Smooth muscle cell (in vitro differentiated cells): ENCODE measurements around the gene BCAR3. TPM values are rescaled to one million over a fixed set of nuclear protein-coding genes. Genes with fewer than 3 reads are reported as not detected.

Experiments
- DNase-seq: peaks from one replicate; lab custom pipeline; 2025; ENCODE audit not compliant: unreplicated experiment; lab: John Stamatoyannopoulos, UW
- H2AFZ ChIP-seq: fragments of 200-600 bp; sonication (generic); 2 replicates; pipeline ENCODE4 v1.6.0; 2016; ENCODE audit warnings: antibody characterized with exemption, low read depth, mild to moderate bottlenecking
- H3F3A ChIP-seq: fragments of 200-600 bp; sonication (generic); 2 replicates; pipeline ENCODE4 v1.6.0; 2017; ENCODE audit warnings: antibody characterized with exemption, low read depth
- H3K27ac ChIP-seq: fragments of 200-600 bp; sonication (generic); 2 replicates; pipeline ENCODE4 v1.5.1; 2016; ENCODE audit warnings: low read depth, mild to moderate bottlenecking
- H3K27me3 ChIP-seq: fragments of 200-600 bp; sonication (generic); 2 replicates; pipeline ENCODE4 v1.6.1; 2016; ENCODE audit warnings: low read depth, mild to moderate bottlenecking
- H3K36me3 ChIP-seq: fragments of 200-600 bp; sonication (generic); 2 replicates; pipeline ENCODE4 v1.5.1; 2016; ENCODE audit warnings: low read depth
- H3K4me1 ChIP-seq: fragments of 200-600 bp; sonication (generic); 2 replicates; pipeline ENCODE4 v1.5.1; 2016; ENCODE audit warnings: low read depth
- H3K4me2 ChIP-seq: fragments of 200-600 bp; sonication (generic); 2 replicates; pipeline ENCODE4 v1.6.0; 2016; ENCODE audit warnings: mild to moderate bottlenecking
- H3K4me3 ChIP-seq: fragments of 200-600 bp; sonication (generic); 2 replicates; pipeline ENCODE4 v1.5.1; 2016; ENCODE audit warnings: mild to moderate bottlenecking
- H3K79me2 ChIP-seq: fragments of 200-600 bp; sonication (generic); 2 replicates; pipeline ENCODE4 v1.6.0; 2016; ENCODE audit warnings: low read depth, mild to moderate bottlenecking
- H3K9ac ChIP-seq: fragments of 200-600 bp; sonication (generic); 2 replicates; pipeline ENCODE4 v1.6.0; 2016; ENCODE audit warnings: low read depth
- H3K9me3 ChIP-seq: fragments of 200-600 bp; sonication (generic); replicated peaks from 2 replicates; pipeline ENCODE4 v1.5.1; 2016; ENCODE audit warnings: low read depth
- H4K20me1 ChIP-seq: fragments of 200-600 bp; sonication (generic); 2 replicates; pipeline ENCODE4 v1.6.0; 2016; ENCODE audit warnings: low read depth
- WGBS: methylation state at CpG from one replicate; pipeline ENCODE4 v1.1.7; 2016; ENCODE audit warnings: low lambda C conversion rate; 5-methylcytosine and 5-hydroxymethylcytosine counted together
- polyA plus RNA-seq: library from polyadenylated mRNA; unstranded; fragments of >200 nt; fragmentation: Nextera tagmentation; extraction: Ambion mirVana; gene quantifications from 2 replicates; pipeline ENCODE4 v1.2.1, GENCODE V29; 2016
- total RNA-seq: library from RNA; depleted of rRNA; stranded (reverse); fragments of >200 nt; gene quantifications from 2 replicates; pipeline ENCODE4 v1.2.3, GENCODE V29; 2014
- TF ChIP-seq, protein P1 (sequence below): fragments of 200-600 bp; sonication (generic); IDR thresholded peaks from 2 replicates; pipeline ENCODE4 v1.5.1; 2017; ENCODE audit warnings: borderline replicate concordance, mild to moderate bottlenecking, antibody characterized with exemption; ENCODE audit not compliant: insufficient read depth, poor library complexity, severe bottlenecking

The BCAR3 gene
- total and polyA plus RNA-seq, 2 experiments from 2014 or later: 21.4 to 24.9 TPM

DNA sequence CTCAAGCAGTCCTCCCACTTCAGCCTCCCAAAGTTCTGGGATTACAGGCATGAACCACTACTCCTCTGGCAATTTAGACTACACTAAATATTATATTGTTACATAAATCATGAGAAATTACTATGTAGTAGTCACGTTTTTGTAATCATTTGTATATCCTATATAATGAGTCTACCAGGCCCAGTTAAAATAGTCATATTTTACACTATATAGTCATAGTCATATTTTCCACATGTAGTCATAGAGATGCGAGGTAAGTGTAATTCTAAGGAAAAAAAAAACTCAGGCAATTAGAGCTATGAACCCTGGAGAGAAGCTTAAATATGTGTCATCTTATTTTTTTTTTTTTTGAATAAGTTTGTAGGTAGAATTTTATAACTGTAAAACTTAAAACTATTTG, 143.7 kb downstream of the BCAR3 start:
- H3K9me3 ChIP-seq: no peaks in the 10 kb centered on the region
- no peaks in the 10 kb centered on the region for H3K36me3 ChIP-seq
- H4K20me1 ChIP-seq: peaks cover 4% of the 10 kb centered on the region
- no peak overlapping the region for H3K4me2 ChIP-seq
- no peaks in the 10 kb centered on the region for H3F3A ChIP-seq
- H3K27ac ChIP-seq: peak overlapping the region; percentile 20
- no peaks in the 10 kb centered on the region for H3K4me1 ChIP-seq
- DNase-seq: no peak
- 76% methylated on average over 2 of the region's 2 CpGs for WGBS
- TF ChIP-seq, protein P1, sequence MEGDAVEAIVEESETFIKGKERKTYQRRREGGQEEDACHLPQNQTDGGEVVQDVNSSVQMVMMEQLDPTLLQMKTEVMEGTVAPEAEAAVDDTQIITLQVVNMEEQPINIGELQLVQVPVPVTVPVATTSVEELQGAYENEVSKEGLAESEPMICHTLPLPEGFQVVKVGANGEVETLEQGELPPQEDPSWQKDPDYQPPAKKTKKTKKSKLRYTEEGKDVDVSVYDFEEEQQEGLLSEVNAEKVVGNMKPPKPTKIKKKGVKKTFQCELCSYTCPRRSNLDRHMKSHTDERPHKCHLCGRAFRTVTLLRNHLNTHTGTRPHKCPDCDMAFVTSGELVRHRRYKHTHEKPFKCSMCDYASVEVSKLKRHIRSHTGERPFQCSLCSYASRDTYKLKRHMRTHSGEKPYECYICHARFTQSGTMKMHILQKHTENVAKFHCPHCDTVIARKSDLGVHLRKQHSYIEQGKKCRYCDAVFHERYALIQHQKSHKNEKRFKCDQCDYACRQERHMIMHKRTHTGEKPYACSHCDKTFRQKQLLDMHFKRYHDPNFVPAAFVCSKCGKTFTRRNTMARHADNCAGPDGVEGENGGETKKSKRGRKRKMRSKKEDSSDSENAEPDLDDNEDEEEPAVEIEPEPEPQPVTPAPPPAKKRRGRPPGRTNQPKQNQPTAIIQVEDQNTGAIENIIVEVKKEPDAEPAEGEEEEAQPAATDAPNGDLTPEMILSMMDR: no peak
- H3K9ac ChIP-seq: no peak overlapping the region
- no peaks in the 10 kb centered on the region for H3K27me3 ChIP-seq
- H3K4me3 ChIP-seq: no peak overlapping the region
- no peak overlapping the region for H2AFZ ChIP-seq
- H3K79me2 ChIP-seq: peaks cover 10% of the 10 kb centered on the region

DNA sequence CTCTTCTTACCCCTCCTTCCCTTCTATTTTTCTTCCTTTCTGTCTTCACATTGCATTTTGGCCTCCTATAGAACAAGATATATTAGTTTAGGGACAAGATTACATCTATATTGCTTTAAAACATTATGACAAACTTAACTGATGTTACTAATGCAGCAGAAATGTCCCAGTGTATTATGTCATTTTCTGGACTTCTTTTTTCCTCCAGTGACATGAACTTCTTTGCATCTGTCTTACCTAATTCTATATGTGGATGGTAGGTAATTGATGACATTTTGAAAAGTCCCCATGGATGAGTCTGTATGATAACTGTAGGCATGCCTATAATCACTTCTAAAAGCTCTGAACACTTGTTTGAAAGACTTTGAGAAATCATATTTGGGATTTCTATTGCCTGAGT, 144.2 kb downstream of the BCAR3 start:
- H2AFZ ChIP-seq: no peak overlapping the region
- peaks cover 10% of the 10 kb centered on the region for H3K79me2 ChIP-seq
- H3K27ac ChIP-seq: peak overlapping the region; percentile 20
- TF ChIP-seq, protein P1: no peak
- no peak for DNase-seq
- H3K36me3 ChIP-seq: no peaks in the 10 kb centered on the region
- H3F3A ChIP-seq: no peaks in the 10 kb centered on the region
- no peak overlapping the region for H3K9ac ChIP-seq
- no peak overlapping the region for H3K4me3 ChIP-seq
- H4K20me1 ChIP-seq: peaks cover 4% of the 10 kb centered on the region
- H3K4me1 ChIP-seq: no peaks in the 10 kb centered on the region
- H3K4me2 ChIP-seq: no peak overlapping the region
- H3K9me3 ChIP-seq: no peaks in the 10 kb centered on the region
- H3K27me3 ChIP-seq: no peaks in the 10 kb centered on the region

DNA sequence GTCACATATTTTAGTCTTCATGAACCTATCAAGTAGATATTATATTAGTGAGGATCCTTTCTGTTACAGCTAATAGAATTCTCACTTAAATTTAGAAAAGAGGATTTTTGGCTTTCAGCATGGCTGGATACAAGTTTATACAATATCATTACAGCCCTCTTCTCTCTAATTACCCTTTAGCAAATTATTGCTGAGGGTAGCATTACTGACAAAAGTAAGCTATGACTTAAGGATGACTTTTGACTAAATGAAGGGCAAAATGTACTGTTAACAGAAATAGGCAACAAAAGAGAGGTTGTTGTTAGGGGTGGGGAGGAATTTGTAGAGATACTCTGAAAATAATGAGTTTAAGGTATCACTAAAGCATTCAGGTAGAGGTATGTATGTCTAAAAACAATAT, 148.0 kb downstream of the BCAR3 start:
- Histone ChIP-seq H4K20me1 (peaks cover 4% of the 10 kb centered on the region), H3K9ac (no peak overlapping the region), H3K4me2 (no peak overlapping the region), H3K27ac (no peak overlapping the region), H3K4me1 (no peaks in the 10 kb centered on the region), H3K36me3 (no peaks in the 10 kb centered on the region), H3K79me2 (peaks cover 5% of the 10 kb centered on the region), H3K4me3 (no peak overlapping the region), H2AFZ (no peak overlapping the region), H3F3A (no peaks in the 10 kb centered on the region), H3K9me3 (no peaks in the 10 kb centered on the region), H3K27me3 (no peaks in the 10 kb centered on the region)
- no peak for DNase-seq
- TF ChIP-seq, protein P1: no peak

DNA sequence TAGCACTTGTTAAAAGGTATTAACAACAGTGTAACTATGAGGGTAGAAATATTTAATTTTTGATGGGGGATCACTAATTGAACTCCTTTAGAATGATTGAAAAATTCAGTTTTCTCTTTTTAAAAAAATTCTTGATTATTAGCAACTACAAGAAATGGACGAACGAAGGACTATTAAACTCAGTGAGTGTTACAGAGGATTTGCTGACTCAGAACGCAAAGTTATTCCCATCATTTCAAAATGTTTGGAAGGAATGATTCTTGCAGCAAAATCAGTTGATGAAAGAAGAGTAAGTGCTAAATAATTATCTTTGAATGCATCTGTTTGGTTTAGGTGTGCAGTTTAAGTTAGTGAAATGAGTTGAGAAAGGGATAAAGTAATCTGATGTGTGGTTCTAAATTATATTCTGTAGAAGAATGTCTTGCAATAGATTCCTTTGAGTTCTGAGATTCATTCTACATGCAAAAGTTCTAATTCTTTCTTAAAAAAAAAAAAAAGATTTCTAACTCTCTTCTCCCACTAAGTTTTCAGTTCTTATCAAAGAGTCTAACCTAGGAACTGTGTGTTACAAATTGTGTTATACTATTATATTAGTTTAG, 148.8 kb downstream of the BCAR3 start:
- Histone ChIP-seq H3K4me1 (no peaks in the 10 kb centered on the region), H3K4me3 (no peak overlapping the region), H2AFZ (no peak overlapping the region), H3K27ac (no peak overlapping the region), H3F3A (no peaks in the 10 kb centered on the region), H3K36me3 (no peaks in the 10 kb centered on the region), H3K9ac (no peak overlapping the region), H4K20me1 (peaks cover 4% of the 10 kb centered on the region), H3K9me3 (no peaks in the 10 kb centered on the region), H3K4me2 (no peak overlapping the region), H3K79me2 (no peaks in the 10 kb centered on the region), H3K27me3 (no peaks in the 10 kb centered on the region)
- DNase-seq: no peak
- TF ChIP-seq, protein P1: no peak
- 95% methylated on average over 3 of the region's 3 CpGs for WGBS
